ENCODE measurements around the gene PROK1.

The PROK1 gene

DNA sequence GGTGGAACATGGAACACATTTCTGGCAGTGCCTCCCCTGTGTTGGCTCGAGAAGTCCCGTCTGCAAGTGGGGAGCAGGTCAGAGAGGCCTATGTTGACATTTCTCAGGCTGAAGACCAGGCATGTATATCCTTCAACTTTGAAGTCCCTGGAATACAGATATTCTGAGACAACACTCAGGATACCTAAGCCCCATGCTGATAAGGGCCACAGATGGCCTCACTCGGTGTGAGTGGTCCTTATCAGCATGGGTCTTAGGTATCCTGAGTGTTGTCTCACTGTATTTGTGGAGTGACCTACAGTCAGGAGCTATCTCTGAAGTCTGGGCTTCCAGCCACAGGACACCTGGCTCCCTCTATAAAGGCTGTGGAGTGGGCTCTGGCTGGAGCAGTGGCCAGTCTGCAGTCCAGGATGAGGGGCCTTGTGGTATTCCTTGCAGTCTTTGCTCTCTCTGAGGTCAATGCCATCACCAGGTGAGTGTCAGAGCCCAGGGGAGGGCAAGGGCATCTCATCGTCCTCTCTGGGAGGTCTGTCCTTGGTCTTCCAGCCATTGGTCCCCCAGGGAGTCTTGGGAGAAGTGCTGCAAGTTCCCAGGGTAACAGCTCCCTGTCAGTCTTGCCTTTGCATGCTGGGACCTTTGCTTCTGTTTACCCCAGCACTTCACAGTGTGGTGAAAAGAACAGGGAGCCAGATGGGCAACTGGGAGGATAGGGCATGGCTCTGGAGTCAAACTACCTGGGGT is 29.6 kb downstream of the PROK1 start:
- Mint-ChIP-seq H3K4me1 (ENCODE audit: low read depth) (no peaks in the 10 kb centered on the region), H3K27ac (no peak overlapping the region), H3K27me3 (ENCODE audit: low read depth) (peaks cover 18% of the 10 kb centered on the region), H3K36me3 (ENCODE audit: low read depth) (no peaks in the 10 kb centered on the region), H3K9me3 (no peaks in the 10 kb centered on the region), H3K4me3 (no peak overlapping the region)
- DNase-seq (ENCODE audit: low spot score): no peak

DNA sequence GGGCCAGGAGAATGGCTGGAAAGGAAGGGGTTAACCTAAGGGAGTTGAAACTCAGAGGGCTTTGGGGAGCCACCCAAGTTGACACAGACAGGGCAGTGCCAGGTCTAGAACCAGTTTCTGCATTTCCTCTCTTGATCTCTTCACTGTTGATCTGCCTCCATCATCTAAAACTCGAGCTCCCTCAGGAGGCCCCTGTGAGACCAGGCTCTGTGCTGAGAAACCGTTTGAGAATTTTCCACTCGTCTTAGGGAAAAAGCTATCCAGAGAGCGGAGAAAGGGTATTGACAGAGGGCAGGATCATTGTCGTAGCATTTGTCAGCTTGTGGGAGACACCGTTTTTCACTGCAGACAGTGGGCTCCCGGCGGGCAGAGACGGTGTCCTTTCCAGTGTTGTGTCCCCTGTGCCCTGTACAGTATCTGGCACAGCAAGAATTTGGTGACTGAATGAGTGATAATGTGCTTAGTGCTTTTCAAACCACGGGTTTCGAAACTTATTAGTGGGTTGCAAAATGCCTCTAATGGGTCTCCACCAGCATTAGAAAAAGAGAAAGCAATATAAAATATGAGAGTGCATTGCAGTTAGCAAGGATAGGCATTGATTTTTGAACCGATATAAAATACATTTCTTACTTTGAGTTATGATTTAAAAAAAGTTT is 31.1 kb downstream of the PROK1 start:
- Mint-ChIP-seq H3K4me3 (no peak overlapping the region), H3K4me1 (ENCODE audit: low read depth) (no peaks in the 10 kb centered on the region), H3K27me3 (ENCODE audit: low read depth) (peaks cover 15% of the 10 kb centered on the region), H3K9me3 (no peaks in the 10 kb centered on the region), H3K27ac (no peak overlapping the region), H3K36me3 (ENCODE audit: low read depth) (no peaks in the 10 kb centered on the region)
- DNase-seq (ENCODE audit: low spot score): no peak

DNA sequence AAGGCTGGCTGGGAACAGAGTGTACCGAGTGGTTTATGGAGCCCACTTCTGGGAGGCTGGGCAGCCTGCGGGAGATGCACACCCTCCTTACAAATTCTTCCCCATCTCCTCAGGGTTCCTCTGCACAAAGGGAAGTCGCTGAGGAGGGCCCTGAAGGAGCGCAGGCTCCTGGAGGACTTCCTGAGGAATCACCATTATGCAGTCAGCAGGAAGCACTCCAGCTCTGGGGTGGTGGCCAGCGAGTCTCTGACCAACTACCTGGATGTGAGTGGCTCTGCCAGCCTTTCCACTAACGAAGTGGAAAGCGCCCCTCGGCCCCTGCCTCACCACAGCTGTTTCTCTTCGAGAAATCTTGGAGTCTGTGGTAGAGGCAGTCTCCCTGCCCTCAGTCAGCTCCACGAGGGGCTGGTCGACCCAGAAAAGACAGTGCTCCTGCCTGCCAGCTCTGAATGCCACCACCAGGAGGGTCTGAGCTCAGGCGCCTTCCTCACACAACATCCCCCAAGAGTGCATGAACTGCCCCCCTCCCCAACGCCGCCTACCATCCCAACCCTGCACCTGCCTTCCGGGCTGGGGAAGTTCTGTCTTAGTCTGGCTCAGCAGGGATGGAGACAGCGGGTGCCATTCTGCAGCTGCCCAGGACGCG is 31.8 kb downstream of the PROK1 start:
- Mint-ChIP-seq H3K27ac (no peak overlapping the region), H3K27me3 (ENCODE audit: low read depth) (peaks cover 15% of the 10 kb centered on the region), H3K36me3 (ENCODE audit: low read depth) (no peaks in the 10 kb centered on the region), H3K4me1 (ENCODE audit: low read depth) (no peaks in the 10 kb centered on the region), H3K4me3 (no peak overlapping the region), H3K9me3 (no peaks in the 10 kb centered on the region)
- DNase-seq (ENCODE audit: low spot score): no peak

DNA sequence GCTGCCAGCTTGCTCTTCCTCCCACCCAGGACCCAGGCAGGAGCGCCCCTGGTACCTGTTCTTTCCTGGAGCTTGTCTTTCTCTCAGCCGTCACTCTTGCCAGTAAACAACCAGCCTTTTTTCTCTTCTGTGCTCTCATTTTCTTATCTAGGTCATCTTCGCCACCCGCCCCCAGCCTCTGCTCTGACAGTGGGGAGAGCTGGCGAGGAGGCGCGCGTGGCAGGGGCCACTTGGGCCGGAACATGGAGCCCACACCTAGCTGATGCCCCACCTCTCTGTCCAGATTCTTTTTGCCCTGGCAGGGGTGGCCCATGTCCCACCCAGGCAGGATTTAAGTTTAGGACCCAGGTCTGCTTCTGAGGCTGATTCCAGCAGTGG is 32.3 kb downstream of the PROK1 start:
- no peak overlapping the region for H3K4me3 Mint-ChIP-seq
- no peak for DNase-seq (ENCODE audit: low spot score)
- H3K27me3 Mint-ChIP-seq (ENCODE audit: low read depth): peaks cover 15% of the 10 kb centered on the region
- no peaks in the 10 kb centered on the region for H3K36me3 Mint-ChIP-seq (ENCODE audit: low read depth)
- H3K4me1 Mint-ChIP-seq (ENCODE audit: low read depth): no peaks in the 10 kb centered on the region
- H3K27ac Mint-ChIP-seq: no peak overlapping the region
- H3K9me3 Mint-ChIP-seq: no peaks in the 10 kb centered on the region

DNA sequence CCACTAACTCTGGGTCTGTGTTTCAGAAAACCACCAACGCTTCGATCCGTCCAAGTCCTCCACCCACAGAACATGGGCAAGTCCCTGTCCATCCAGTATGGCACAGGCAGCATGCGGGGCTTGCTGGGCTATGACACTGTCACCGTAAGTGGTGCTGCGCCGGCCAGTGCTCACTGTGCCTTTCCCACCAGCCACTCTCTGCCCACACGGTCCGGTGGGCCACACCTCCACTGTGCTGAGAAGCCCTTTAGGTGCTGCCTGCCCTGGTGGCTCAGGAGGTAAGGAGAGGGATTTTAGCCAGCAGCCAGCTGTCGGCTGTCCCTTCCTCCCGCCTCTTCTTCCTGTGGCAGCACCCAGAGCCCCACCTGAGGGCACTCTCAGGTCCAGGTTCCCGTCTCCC is 33.9 kb downstream of the PROK1 start:
- Mint-ChIP-seq H3K27me3 (ENCODE audit: low read depth) (peaks cover 15% of the 10 kb centered on the region), H3K27ac (no peak overlapping the region), H3K36me3 (ENCODE audit: low read depth) (no peaks in the 10 kb centered on the region), H3K4me3 (no peak overlapping the region), H3K9me3 (no peaks in the 10 kb centered on the region), H3K4me1 (ENCODE audit: low read depth) (no peaks in the 10 kb centered on the region)
- DNase-seq (ENCODE audit: low spot score): no peak

DNA sequence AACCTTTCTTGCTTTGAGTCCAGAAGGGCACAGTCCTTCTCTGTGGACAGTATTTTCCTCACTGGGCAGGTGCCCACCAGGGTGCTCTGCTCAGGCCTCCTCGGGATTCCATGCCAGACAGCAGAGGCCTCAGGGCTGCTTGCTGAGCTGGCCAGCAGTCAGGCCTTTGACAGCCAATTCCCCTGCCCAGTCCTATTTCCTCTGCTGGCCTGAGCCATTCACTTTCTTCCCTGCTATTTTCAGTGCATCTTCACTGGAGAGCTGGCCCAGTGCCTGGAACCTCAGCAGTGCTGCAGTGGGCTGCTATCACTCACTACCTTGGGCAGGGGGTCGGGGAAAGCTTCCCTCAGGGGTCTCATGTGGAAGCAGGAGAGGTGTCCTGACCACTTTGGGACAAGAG is 34.8 kb downstream of the PROK1 start:
- Mint-ChIP-seq H3K4me3 (no peak overlapping the region), H3K4me1 (ENCODE audit: low read depth) (no peaks in the 10 kb centered on the region), H3K9me3 (no peaks in the 10 kb centered on the region), H3K27me3 (ENCODE audit: low read depth) (peaks cover 15% of the 10 kb centered on the region), H3K36me3 (ENCODE audit: low read depth) (no peaks in the 10 kb centered on the region), H3K27ac (no peak overlapping the region)
- no peak for DNase-seq (ENCODE audit: low spot score)

DNA sequence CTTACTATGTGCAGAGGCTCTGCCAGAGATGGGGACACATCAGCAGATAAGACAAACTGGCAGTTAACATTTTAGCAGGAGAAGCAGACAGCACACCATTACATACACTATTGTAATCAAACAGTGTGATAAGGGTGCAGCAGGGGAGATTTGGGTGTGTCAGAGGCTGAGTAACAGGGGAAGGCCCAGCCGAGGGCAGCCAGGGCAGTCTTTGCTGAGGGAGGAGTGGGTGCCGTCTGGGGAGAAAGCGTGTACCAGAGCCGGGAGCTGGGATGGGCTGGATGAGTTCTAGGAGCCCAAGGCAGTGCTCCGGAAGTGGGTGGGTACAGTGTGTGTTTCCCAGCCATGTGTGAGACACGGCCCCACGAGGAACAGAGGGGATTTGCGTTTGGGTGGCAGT is 36.8 kb downstream of the PROK1 start:
- H3K4me1 Mint-ChIP-seq (ENCODE audit: low read depth): no peaks in the 10 kb centered on the region
- no peak overlapping the region for H3K27ac Mint-ChIP-seq
- no peak overlapping the region for H3K4me3 Mint-ChIP-seq
- H3K36me3 Mint-ChIP-seq (ENCODE audit: low read depth): no peaks in the 10 kb centered on the region
- no peaks in the 10 kb centered on the region for H3K9me3 Mint-ChIP-seq
- no peak for DNase-seq (ENCODE audit: low spot score)
- H3K27me3 Mint-ChIP-seq (ENCODE audit: low read depth): peaks cover 4% of the 10 kb centered on the region

DNA sequence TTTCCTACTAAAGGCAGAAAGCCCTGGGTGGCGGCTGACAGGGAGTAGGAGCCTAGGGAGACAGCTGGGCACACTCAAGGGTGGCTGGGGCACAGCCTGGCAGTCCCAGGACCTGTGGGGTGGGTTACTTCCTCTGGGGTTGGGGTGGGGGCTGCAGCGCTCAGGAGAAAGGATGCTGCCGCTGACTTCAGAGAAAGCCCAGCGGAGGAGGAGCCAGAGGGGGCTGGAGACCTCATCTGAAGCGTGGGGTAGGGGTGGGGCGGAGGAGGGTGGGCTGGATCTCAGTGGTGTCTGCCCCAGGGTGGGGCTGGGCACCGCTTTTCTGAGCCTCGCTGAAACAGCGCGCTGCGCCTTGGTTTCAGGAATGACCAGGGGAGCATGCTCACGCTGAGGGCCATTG is 37.2 kb downstream of the PROK1 start:
- no peak overlapping the region for H3K4me3 Mint-ChIP-seq
- no peak overlapping the region for H3K27ac Mint-ChIP-seq
- no peak for DNase-seq (ENCODE audit: low spot score)
- H3K36me3 Mint-ChIP-seq (ENCODE audit: low read depth): no peaks in the 10 kb centered on the region
- H3K9me3 Mint-ChIP-seq: no peaks in the 10 kb centered on the region
- no peaks in the 10 kb centered on the region for H3K4me1 Mint-ChIP-seq (ENCODE audit: low read depth)
- peaks cover 2% of the 10 kb centered on the region for H3K27me3 Mint-ChIP-seq (ENCODE audit: low read depth)

DNA sequence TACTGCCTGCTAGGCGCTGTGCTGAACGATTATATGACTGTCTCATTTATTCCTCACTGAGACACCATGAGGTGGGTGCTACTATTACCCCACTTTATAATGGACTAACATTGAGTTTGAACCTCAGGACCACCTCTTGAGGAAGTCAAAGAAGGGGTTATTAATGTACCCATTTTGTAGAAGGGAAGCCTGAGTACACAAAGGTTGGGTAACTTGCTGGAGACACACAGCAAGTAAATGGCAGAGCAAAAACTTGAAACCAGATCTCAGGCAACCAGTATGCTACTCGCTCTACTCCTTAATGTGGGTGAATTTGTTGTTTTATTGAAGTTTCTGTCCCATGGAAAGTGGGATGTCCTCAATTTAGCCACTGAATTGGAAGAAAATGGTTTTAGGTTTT is 37.9 kb downstream of the PROK1 start:
- H3K9me3 Mint-ChIP-seq: no peaks in the 10 kb centered on the region
- H3K27me3 Mint-ChIP-seq (ENCODE audit: low read depth): no peaks in the 10 kb centered on the region
- no peak overlapping the region for H3K27ac Mint-ChIP-seq
- H3K4me1 Mint-ChIP-seq (ENCODE audit: low read depth): no peaks in the 10 kb centered on the region
- no peak overlapping the region for H3K4me3 Mint-ChIP-seq
- DNase-seq (ENCODE audit: low spot score): no peak
- H3K36me3 Mint-ChIP-seq (ENCODE audit: low read depth): no peaks in the 10 kb centered on the region

DNA sequence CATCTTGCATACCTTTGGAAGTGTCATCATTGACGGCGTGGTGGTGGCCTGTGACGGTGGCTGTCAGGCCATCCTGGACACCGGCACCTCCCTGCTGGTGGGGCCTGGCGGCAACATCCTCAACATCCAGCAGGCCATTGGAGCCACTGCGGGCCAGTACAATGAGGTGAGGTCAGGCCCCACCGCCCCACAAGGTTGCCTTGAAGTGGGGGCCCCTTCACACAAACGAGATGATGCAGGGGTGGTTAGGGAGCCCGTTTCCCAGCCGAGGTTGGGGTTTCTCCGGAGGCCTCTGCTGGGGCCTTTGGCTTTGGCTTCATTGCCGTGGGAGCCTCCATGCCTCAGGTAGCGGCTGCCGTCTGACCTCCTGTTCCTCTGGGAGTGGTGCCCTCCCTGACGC is 38.5 kb downstream of the PROK1 start:
- H3K27ac Mint-ChIP-seq: no peak overlapping the region
- H3K4me3 Mint-ChIP-seq: no peak overlapping the region
- no peaks in the 10 kb centered on the region for H3K36me3 Mint-ChIP-seq (ENCODE audit: low read depth)
- H3K9me3 Mint-ChIP-seq: no peaks in the 10 kb centered on the region
- H3K27me3 Mint-ChIP-seq (ENCODE audit: low read depth): no peaks in the 10 kb centered on the region
- H3K4me1 Mint-ChIP-seq (ENCODE audit: low read depth): no peaks in the 10 kb centered on the region
- DNase-seq (ENCODE audit: low spot score): no peak

DNA sequence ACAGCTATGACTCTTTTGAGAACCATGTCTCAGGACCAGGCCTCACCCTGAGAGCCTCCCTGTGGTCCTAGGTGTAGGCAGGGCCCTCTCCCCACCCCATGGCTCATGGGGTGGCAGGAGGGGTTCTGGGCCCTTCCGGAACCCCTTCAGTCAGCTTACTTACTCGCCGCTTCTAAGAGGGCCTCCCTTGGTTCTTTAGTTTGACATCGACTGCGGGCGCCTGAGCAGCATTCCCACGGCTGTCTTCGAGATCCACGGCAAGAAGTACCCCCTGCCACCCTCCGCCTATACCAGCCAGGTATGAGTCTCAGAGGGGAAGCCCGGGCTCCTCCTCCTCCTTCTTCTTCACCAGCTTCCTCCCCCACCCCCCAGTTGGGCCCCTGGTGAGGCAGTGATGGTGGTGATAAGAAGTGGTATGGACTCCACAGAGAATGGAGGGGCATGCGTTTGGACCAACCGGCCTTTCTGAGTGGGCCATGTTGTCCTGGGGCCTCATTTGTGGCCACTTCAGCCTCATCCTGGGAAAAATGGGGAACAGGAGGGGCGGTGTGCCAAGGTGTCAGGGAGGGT is 39.1 kb downstream of the PROK1 start:
- H3K36me3 Mint-ChIP-seq (ENCODE audit: low read depth): no peaks in the 10 kb centered on the region
- no peaks in the 10 kb centered on the region for H3K4me1 Mint-ChIP-seq (ENCODE audit: low read depth)
- DNase-seq (ENCODE audit: low spot score): no peak
- no peaks in the 10 kb centered on the region for H3K9me3 Mint-ChIP-seq
- no peak overlapping the region for H3K27ac Mint-ChIP-seq
- no peaks in the 10 kb centered on the region for H3K27me3 Mint-ChIP-seq (ENCODE audit: low read depth)
- no peak overlapping the region for H3K4me3 Mint-ChIP-seq

DNA sequence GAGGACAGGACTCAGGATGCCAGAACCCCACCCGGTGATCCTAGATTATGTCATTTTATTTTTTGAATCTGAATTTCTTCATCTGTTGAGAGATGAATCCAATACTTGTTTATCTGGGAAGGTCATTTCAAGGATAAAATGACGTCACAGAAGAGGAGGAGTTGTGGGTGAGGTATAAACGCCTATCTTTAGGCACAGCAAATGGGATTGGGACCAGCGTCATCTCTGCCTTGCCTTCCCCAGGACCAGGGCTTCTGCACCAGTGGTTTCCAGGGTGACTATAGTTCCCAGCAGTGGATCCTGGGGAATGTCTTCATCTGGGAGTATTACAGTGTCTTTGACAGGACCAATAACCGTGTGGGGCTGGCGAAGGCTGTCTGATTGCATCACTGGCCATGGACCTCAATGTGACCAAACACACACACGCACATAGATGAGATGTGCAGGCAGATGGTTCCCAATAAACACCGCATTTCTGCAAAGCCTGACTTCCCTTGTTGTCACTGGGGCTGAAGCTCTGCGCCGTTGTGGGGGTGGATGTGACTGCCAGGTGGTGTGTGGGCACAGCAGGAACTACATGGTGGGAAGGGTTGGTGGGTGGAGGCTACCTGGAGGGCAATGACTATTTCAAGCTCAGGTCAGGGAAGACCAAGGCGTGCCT is 40.0 kb downstream of the PROK1 start:
- no peak overlapping the region for H3K4me3 Mint-ChIP-seq
- H3K27ac Mint-ChIP-seq: no peak overlapping the region
- no peak for DNase-seq (ENCODE audit: low spot score)
- no peaks in the 10 kb centered on the region for H3K36me3 Mint-ChIP-seq (ENCODE audit: low read depth)
- no peaks in the 10 kb centered on the region for H3K4me1 Mint-ChIP-seq (ENCODE audit: low read depth)
- no peaks in the 10 kb centered on the region for H3K9me3 Mint-ChIP-seq
- no peaks in the 10 kb centered on the region for H3K27me3 Mint-ChIP-seq (ENCODE audit: low read depth)

DNA sequence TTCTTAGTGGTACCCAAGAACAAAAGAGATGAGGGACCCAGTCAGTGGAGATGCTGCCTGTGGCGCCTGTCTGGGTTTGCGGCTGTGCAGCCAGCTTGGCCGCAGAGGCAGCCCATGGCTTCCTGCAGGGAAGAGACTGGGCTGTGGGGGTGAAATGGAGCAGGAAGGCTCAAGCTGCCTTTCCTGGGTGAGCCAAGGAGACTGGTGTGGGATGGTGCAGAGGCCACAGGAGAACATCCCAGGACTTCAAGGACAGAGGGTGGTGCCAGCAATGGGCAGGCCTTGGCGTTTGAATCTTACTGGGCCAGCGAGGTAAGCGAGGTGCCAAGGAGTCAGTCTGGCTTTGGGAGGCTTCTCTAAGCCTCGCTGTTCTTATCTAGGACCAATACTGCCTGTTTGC is 41.6 kb downstream of the PROK1 start:
- Mint-ChIP-seq H3K9me3 (no peaks in the 10 kb centered on the region), H3K36me3 (ENCODE audit: low read depth) (no peaks in the 10 kb centered on the region), H3K4me3 (no peak overlapping the region), H3K4me1 (ENCODE audit: low read depth) (no peaks in the 10 kb centered on the region), H3K27ac (no peak overlapping the region), H3K27me3 (ENCODE audit: low read depth) (no peaks in the 10 kb centered on the region)
- no peak for DNase-seq (ENCODE audit: low spot score)
